Measurements from ENCODE around the gene MIGA2.

MIGA2 gene

DNA sequence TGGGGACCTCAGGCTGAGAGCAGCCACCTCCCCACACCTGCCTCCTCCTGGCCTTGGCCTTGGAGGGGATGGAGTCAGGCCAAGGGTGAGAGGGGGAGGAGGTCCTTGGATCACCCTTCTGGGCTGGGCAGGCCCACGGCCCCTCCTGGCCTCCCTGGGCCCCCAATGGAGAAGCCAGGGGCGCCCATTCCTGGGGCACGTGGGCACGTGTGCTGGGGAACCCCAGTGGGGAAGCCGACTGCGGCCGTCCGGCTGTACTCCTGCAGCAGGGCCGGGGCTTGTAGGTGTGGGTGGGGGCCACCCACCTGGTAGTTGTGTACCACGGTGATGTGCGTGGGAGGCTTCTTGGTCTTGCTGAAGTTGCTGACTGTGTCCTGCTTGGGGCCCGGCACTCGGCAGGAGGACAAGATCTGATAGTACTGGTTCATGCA is 65.7 kb downstream of the MIGA2 start:
- H3K9ac ChIP-seq (ENCODE audit: low read length), result no peak overlapping the region
- H3K27me3 ChIP-seq (ENCODE audit: control insufficient read depth, insufficient read depth, low read length), result no peaks in the 10 kb centered on the region
- peaks cover 14% of the 10 kb centered on the region for H3K4me1 ChIP-seq (ENCODE audit: control insufficient read depth, insufficient read depth, low read length)
- no peak overlapping the region for H3K4me3 ChIP-seq (ENCODE audit: low read length)
- H3K9me3 ChIP-seq (ENCODE audit: control insufficient read depth, low read length), result no peaks in the 10 kb centered on the region
- no peaks in the 10 kb centered on the region for H3K36me3 ChIP-seq (ENCODE audit: control insufficient read depth, insufficient read depth, low read length)

GRCh38 chr9:129102791-129103594 is 66.6 kb downstream of the MIGA2 start:
- no peaks in the 10 kb centered on the region for H3K27me3 ChIP-seq (ENCODE audit: control insufficient read depth, insufficient read depth, low read length)
- no peak overlapping the region for H3K4me3 ChIP-seq (ENCODE audit: low read length)
- H3K36me3 ChIP-seq (ENCODE audit: control insufficient read depth, insufficient read depth, low read length), result no peaks in the 10 kb centered on the region
- no peak overlapping the region for H3K9ac ChIP-seq (ENCODE audit: low read length)
- peaks cover 14% of the 10 kb centered on the region for H3K4me1 ChIP-seq (ENCODE audit: control insufficient read depth, insufficient read depth, low read length)
- H3K9me3 ChIP-seq (ENCODE audit: control insufficient read depth, low read length), result no peaks in the 10 kb centered on the region

GRCh38 chr9:129103595-129103965 is 67.2 kb downstream of the MIGA2 start:
- Histone ChIP-seq H3K9ac (ENCODE audit: low read length) (no peak overlapping the region), H3K36me3 (ENCODE audit: control insufficient read depth, insufficient read depth, low read length) (no peaks in the 10 kb centered on the region), H3K27me3 (ENCODE audit: control insufficient read depth, insufficient read depth, low read length) (no peaks in the 10 kb centered on the region), H3K4me1 (ENCODE audit: control insufficient read depth, insufficient read depth, low read length) (peaks cover 19% of the 10 kb centered on the region), H3K9me3 (ENCODE audit: control insufficient read depth, low read length) (no peaks in the 10 kb centered on the region), H3K4me3 (ENCODE audit: low read length) (no peak overlapping the region)

- Histone ChIP-seq H3K4me3 (ENCODE audit: low read length) (no peak overlapping the region), H3K27me3 (ENCODE audit: control insufficient read depth, insufficient read depth, low read length) (no peaks in the 10 kb centered on the region), H3K9ac (ENCODE audit: low read length) (no peak overlapping the region), H3K9me3 (ENCODE audit: control insufficient read depth, low read length) (no peaks in the 10 kb centered on the region), H3K36me3 (ENCODE audit: control insufficient read depth, insufficient read depth, low read length) (no peaks in the 10 kb centered on the region), H3K4me1 (ENCODE audit: control insufficient read depth, insufficient read depth, low read length) (peaks cover 24% of the 10 kb centered on the region)
Measured at GRCh38 chr9:129104051-129104450, 67.6 kb downstream of the MIGA2 start.

GRCh38 chr9:129105857-129106694 is 69.7 kb downstream of the MIGA2 start:
- Histone ChIP-seq H3K9me3 (ENCODE audit: control insufficient read depth, low read length) (no peaks in the 10 kb centered on the region), H3K4me3 (ENCODE audit: low read length) (no peak overlapping the region), H3K36me3 (ENCODE audit: control insufficient read depth, insufficient read depth, low read length) (no peaks in the 10 kb centered on the region), H3K27me3 (ENCODE audit: control insufficient read depth, insufficient read depth, low read length) (no peaks in the 10 kb centered on the region), H3K9ac (ENCODE audit: low read length) (no peak overlapping the region), H3K4me1 (ENCODE audit: control insufficient read depth, insufficient read depth, low read length) (peaks cover 36% of the 10 kb centered on the region)

GRCh38 chr9:129107651-129108050 is 71.2 kb downstream of the MIGA2 start:
- Histone ChIP-seq H3K4me3 (ENCODE audit: low read length) (no peak overlapping the region), H3K4me1 (ENCODE audit: control insufficient read depth, insufficient read depth, low read length) (peaks cover 34% of the 10 kb centered on the region), H3K9me3 (ENCODE audit: control insufficient read depth, low read length) (no peaks in the 10 kb centered on the region), H3K27me3 (ENCODE audit: control insufficient read depth, insufficient read depth, low read length) (no peaks in the 10 kb centered on the region), H3K9ac (ENCODE audit: low read length) (no peak overlapping the region), H3K36me3 (ENCODE audit: control insufficient read depth, insufficient read depth, low read length) (no peaks in the 10 kb centered on the region)

DNA sequence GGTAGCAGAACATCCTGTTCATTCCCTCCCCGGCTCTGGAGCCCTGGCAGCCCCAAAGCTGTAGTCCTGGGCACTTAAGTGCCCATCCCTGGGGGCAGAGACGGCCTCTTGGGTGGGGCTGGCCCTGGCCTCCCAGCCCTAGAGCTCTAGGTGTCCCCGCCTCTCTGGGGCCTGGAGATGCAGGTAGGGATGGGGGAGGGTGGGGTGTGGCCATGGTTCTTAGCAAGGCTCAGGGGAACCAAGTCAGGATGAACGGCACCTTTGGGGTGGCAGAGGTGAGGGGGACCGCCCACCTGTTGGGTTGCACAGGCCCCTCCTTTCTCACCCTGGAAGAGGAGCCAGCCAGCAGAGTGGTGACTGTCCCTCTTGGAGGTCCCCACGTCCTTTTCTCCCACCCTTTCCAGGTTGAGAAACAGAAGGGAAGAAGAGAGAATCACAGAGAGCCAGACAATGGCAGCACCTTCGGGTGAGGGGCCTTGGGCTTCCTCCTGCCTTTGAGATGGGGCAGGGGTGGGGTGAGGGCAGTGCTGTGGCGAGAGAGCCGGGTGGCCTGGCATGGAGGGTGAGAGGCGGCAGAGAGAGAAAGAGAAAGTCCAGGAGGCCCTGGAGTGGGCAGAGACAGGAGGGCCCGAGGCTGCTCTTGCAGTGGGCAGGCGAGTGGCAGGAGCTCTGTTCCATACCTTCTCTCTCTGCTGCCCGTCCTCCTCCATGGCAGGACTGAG is 71.8 kb downstream of the MIGA2 start:
- no peaks in the 10 kb centered on the region for H3K27me3 ChIP-seq (ENCODE audit: control insufficient read depth, insufficient read depth, low read length)
- H3K36me3 ChIP-seq (ENCODE audit: control insufficient read depth, insufficient read depth, low read length), result no peaks in the 10 kb centered on the region
- no peak overlapping the region for H3K9ac ChIP-seq (ENCODE audit: low read length)
- no peak overlapping the region for H3K4me3 ChIP-seq (ENCODE audit: low read length)
- no peaks in the 10 kb centered on the region for H3K9me3 ChIP-seq (ENCODE audit: control insufficient read depth, low read length)
- peaks cover 29% of the 10 kb centered on the region for H3K4me1 ChIP-seq (ENCODE audit: control insufficient read depth, insufficient read depth, low read length)

GRCh38 chr9:129108805-129109536 is 72.5 kb downstream of the MIGA2 start:
- no peaks in the 10 kb centered on the region for H3K27me3 ChIP-seq (ENCODE audit: control insufficient read depth, insufficient read depth, low read length)
- no peaks in the 10 kb centered on the region for H3K9me3 ChIP-seq (ENCODE audit: control insufficient read depth, low read length)
- H3K4me1 ChIP-seq (ENCODE audit: control insufficient read depth, insufficient read depth, low read length), result peaks cover 22% of the 10 kb centered on the region
- H3K36me3 ChIP-seq (ENCODE audit: control insufficient read depth, insufficient read depth, low read length), result no peaks in the 10 kb centered on the region
- no peak overlapping the region for H3K9ac ChIP-seq (ENCODE audit: low read length)
- H3K4me3 ChIP-seq (ENCODE audit: low read length), result no peak overlapping the region

DNA sequence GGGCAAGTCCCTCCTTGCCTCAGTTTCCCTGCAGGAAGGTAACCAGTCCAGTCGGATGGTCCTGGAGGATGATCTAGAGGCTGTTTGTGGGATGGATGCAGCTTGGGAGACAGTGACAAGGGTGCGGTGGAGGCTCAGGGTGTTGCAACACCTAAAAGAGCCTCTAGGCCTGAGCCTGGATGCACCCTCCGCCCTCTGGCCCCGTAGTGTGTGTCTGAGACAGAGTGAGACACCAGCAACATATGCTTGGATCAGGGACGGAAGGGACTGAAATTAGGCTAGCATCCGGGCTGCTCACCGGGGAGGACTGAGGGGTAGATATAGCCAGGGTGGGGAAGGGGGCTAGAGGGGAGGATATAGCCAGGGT is 73.1 kb downstream of the MIGA2 start:
- no peaks in the 10 kb centered on the region for H3K27me3 ChIP-seq (ENCODE audit: control insufficient read depth, insufficient read depth, low read length)
- H3K36me3 ChIP-seq (ENCODE audit: control insufficient read depth, insufficient read depth, low read length), result no peaks in the 10 kb centered on the region
- H3K4me3 ChIP-seq (ENCODE audit: low read length), result no peak overlapping the region
- peaks cover 23% of the 10 kb centered on the region for H3K4me1 ChIP-seq (ENCODE audit: control insufficient read depth, insufficient read depth, low read length)
- H3K9ac ChIP-seq (ENCODE audit: low read length), result no peak overlapping the region
- no peaks in the 10 kb centered on the region for H3K9me3 ChIP-seq (ENCODE audit: control insufficient read depth, low read length)

GRCh38 chr9:129109952-129110739 is 73.7 kb downstream of the MIGA2 start:
- no peaks in the 10 kb centered on the region for H3K36me3 ChIP-seq (ENCODE audit: control insufficient read depth, insufficient read depth, low read length)
- H3K4me1 ChIP-seq (ENCODE audit: control insufficient read depth, insufficient read depth, low read length), result peaks cover 30% of the 10 kb centered on the region
- no peaks in the 10 kb centered on the region for H3K9me3 ChIP-seq (ENCODE audit: control insufficient read depth, low read length)
- peak overlapping the region; percentile 41 for H3K4me3 ChIP-seq (ENCODE audit: low read length)
- H3K9ac ChIP-seq (ENCODE audit: low read length), result peak overlapping the region; percentile 71
- H3K27me3 ChIP-seq (ENCODE audit: control insufficient read depth, insufficient read depth, low read length), result no peaks in the 10 kb centered on the region
